NCI-H1105 treated with DMSO at 0.1 percent for 48 hours (cell line): ENCODE data around the gene ITPR2.
"Not testable (repeated sequence)": the region's sequence is repeated elsewhere in the genome, so short reads cannot be mapped to it uniquely, and the experiment has no call there.

Experiments
- DNase-seq: peaks from one replicate; lab custom pipeline; 2025; lab: John Stamatoyannopoulos, UW

ITPR2 gene

GRCh38 chr12:26338586-26339572 lies 494.1 kb downstream of the ITPR2 start:
- DNase-seq: no peak

- DNase-seq: no peak
Observed at GRCh38 chr12:26335651-26336050, 497.3 kb downstream of the ITPR2 start.

DNA sequence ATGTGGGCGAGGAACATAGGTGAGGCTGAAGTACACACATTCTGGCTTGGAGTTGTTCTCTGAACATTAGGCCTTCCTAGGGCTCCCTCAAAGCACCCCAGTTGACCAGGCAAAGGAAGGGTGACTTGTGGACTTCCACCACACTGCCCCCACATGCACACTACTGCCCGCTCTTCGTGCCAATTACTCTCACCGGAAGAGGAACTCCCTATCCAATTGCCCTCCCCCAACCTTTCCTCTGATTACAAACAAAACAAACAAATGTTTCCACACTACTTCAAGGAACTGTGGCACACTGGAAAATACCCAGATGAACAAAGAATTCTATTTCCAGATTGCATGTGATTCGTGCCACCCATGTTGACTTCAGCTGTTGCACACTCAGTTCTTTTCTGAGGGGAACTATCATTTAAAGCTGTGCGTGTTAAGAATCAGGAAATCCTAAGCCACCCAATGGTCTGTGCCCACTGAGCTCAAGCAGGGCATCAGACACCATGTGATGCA lies 498.3 kb downstream of the ITPR2 start:
- DNase-seq: no peak

GRCh38 chr12:26331960-26332359 lies 501.0 kb downstream of the ITPR2 start:
- DNase-seq: no peak

GRCh38 chr12:26331136-26331535 lies 501.9 kb downstream of the ITPR2 start:
- DNase-seq: no peak

GRCh38 chr12:26327975-26328644 lies 504.9 kb downstream of the ITPR2 start:
- DNase-seq: no peak

GRCh38 chr12:26323673-26324072 lies 509.3 kb downstream of the ITPR2 start:
- DNase-seq: no peak

GRCh38 chr12:26319511-26319910 lies 513.5 kb downstream of the ITPR2 start:
- DNase-seq: no peak

GRCh38 chr12:26318661-26319068 lies 514.3 kb downstream of the ITPR2 start:
- no peak for DNase-seq

GRCh38 chr12:26317942-26318575 lies 514.9 kb downstream of the ITPR2 start:
- no peak for DNase-seq

GRCh38 chr12:26314103-26314502 lies 518.9 kb downstream of the ITPR2 start:
- not testable (repeated sequence) for DNase-seq

DNA sequence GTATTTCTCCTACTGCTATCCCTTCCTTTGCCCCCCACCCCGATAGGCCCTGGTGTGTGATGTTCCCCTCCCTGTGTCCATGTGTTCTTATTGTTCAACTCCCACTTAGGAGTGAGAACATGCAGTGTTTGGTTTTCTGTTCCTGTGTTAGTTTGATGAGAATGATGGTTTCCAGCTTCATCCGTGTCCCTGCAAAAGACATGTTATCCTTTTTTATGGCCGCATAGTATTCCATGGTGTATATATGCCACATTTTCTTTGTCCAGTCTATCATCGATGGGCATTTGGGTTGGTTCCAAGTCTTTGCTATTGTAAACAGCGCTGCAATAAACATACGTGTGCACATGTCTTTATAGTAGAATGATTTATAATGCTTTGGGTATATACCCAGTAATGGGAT lies 522.5 kb downstream of the ITPR2 start:
- not testable (repeated sequence) for DNase-seq

GRCh38 chr12:26309634-26310033 lies 523.4 kb downstream of the ITPR2 start:
- DNase-seq: no peak

- DNase-seq: no peak
Observed at GRCh38 chr12:26304273-26304672, 528.7 kb downstream of the ITPR2 start.

GRCh38 chr12:26303418-26303817 lies 529.6 kb downstream of the ITPR2 start:
- DNase-seq: no peak

DNA sequence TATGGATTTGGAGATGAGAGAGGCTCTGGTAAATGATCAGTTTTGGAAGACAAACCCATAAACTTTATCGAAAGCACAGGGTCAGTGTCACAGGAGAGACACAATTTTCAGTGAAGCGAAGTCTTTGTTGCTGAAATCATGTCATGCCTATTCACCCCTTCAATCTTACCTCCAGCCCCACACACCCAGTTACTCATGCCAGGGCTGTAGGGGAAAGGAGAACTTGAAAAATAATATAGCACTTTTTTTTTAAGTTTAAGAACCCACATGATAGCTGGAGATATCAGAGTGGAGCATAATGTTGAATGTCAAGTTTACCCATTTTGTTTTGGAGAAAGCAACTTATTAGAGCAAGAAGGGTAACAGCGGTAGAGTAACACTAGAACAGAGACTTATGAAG lies 530.2 kb downstream of the ITPR2 start:
- no peak for DNase-seq

GRCh38 chr12:26299751-26300150 lies 533.2 kb downstream of the ITPR2 start:
- DNase-seq: no peak

DNA sequence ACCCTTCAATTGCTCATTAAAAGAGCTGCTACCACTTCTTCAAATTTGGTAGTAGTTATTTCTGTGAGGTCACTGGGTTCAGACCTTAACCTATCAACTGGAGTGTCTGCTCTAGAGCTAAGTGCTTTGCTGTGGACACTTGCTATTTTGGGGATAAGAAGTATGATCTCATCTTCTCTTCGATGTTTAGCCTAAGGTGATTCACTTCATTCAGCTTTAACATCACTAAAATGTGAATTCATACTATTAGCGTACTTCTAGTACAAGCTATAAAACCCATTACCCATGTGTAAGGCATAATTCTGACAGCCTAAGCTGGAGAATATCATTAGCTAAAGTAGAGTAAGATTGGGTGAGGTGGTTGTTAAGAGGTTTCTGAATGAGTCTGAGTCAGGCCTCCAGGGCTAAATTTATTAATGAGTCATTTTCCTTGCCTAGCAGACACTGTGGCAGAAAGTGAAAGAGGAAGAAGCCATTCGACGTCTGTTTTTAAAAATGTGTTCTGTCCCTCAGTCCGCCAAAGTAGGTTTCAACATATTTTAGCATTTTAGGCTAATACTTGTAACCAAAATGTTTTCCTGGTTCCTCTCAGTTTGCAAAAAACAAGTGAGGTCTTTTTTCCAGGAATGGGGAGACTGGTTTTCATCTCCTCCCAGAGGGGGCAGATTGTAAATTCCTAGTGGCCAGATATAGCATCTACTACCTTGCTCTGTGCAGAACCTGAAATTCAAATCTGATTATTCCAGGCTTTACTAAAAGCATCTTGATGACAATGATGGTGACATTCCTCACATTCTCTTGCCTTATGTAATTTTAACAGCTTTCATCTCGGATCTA lies 534.0 kb downstream of the ITPR2 start:
- DNase-seq: no peak

GRCh38 chr12:26297396-26298070 lies 535.5 kb downstream of the ITPR2 start:
- no peak for DNase-seq

DNA sequence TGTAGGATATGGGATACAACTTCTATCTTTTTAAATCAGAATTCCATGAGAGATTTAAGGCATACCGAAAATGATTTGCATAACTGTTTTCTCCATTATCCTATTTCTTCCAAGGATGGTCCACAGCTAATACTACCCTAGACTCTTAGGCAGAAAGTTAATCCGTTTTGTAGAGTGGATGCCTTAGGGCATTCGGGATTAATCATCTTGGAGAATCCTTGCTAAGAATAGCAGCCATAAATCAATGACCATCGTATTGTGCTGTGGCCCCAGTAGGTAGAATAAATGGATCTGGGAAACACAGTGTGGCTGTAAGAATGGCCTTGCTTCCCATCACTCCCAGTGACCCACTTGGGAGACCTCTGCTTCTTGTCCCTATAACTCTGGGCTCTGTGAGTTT lies 538.0 kb downstream of the ITPR2 start:
- DNase-seq: no peak

DNA sequence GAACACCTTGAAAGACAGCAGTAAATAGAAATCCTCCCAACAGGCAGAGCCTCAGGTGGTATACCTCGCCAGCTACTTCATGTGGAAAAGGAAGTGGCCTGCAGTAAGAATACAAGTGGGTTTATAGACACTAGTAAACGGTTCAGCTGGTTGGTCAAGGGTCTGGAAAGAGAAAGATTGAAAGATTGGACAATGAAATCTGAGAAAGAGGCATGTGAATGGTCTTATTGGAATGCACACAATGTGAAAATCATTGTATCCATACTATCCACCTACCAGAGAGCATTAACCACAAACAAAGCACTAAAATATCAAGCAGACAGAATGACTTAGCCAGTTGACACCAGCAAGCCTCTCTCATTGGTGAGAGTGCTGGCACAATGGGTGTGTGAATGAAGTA lies 539.4 kb downstream of the ITPR2 start:
- DNase-seq: no peak
